GM21576 (cell line): ENCODE data around the gene OAF.

Experiments
- ATAC-seq: cut with Tn5 transposase; IDR thresholded peaks from one replicate; pipeline ENCODE4 v1.9.1; 2021; ENCODE audit warnings: mild to moderate bottlenecking, moderate library complexity; ENCODE audit not compliant: unreplicated experiment

The OAF gene

GRCh38 chr11:120183701-120184141, 27.1 kb upstream of the OAF start:
- no peak for ATAC-seq

- no peak for ATAC-seq
Measured at GRCh38 chr11:120184371-120184945, 26.4 kb upstream of the OAF start.

GRCh38 chr11:120184946-120185705, 25.7 kb upstream of the OAF start:
- ATAC-seq, result no peak

GRCh38 chr11:120185706-120186455, 25.0 kb upstream of the OAF start:
- no peak for ATAC-seq

GRCh38 chr11:120186456-120186773, 24.4 kb upstream of the OAF start:
- no peak for ATAC-seq

- ATAC-seq, result no peak
Measured at GRCh38 chr11:120186774-120187591, 23.8 kb upstream of the OAF start.

- no peak for ATAC-seq
Measured at GRCh38 chr11:120188371-120188770, 22.5 kb upstream of the OAF start.

- no peak for ATAC-seq
Measured at GRCh38 chr11:120188811-120189455, 21.9 kb upstream of the OAF start.

GRCh38 chr11:120191058-120191457, 19.8 kb upstream of the OAF start:
- no peak for ATAC-seq

GRCh38 chr11:120192831-120193625, 17.8 kb upstream of the OAF start:
- ATAC-seq, result no peak

- no peak for ATAC-seq
Measured at GRCh38 chr11:120194166-120194565, 16.7 kb upstream of the OAF start.

GRCh38 chr11:120195601-120196320, 15.1 kb upstream of the OAF start:
- no peak for ATAC-seq

- no peak for ATAC-seq
Measured at GRCh38 chr11:120196826-120197225, 14.0 kb upstream of the OAF start.

GRCh38 chr11:120197251-120197891, 13.5 kb upstream of the OAF start:
- no peak for ATAC-seq

GRCh38 chr11:120197977-120198376, 12.9 kb upstream of the OAF start:
- ATAC-seq, result no peak

- no peak for ATAC-seq
Measured at GRCh38 chr11:120198403-120198786, 12.4 kb upstream of the OAF start.

- no peak for ATAC-seq
Measured at GRCh38 chr11:120198787-120199469, 11.9 kb upstream of the OAF start.

- no peak for ATAC-seq
Measured at GRCh38 chr11:120199613-120200012, 11.2 kb upstream of the OAF start.
